ENCODE results near the gene ADAMTS5. TPM values are rescaled to one million over a fixed set of nuclear protein-coding genes. Genes with fewer than 3 reads are reported as not detected.

ADAMTS5 gene
- total and polyA plus RNA-seq, 9 of the 15 experiments (the other 6 are each of a cell fraction or from before 2014, with no cell fraction given), result not detected

DNA sequence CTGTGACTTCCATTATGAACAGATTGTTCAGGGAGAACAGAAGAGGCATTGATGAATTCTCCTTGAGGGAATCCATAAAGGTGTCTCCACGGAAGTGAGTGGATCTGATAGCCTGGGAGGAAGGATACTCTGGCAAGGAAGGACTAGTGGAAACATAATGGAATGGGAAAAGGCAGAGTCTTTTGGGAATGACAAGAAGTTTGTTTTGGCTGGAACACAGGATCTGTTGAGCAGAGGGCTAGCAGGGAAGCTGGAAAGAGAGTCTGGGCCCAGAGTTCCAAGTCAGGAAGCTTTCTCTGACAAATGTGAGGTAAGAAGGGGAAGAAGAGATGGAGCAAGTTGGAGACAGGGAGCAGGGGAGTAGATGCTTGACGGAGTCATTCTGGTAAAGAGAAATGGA, 8.1 kb downstream of the ADAMTS5 start:
- no peak overlapping the region for H3K4me3 ChIP-seq
- H3K9ac ChIP-seq (ENCODE audit: insufficient read depth in 1 of 2, low read depth in 2 of 2, low read length in 2 of 2), result no peak overlapping the region
- no peak overlapping the region for H2AFZ ChIP-seq (ENCODE audit: low read depth, low read length)
- TF ChIP-seq ZZZ3 (IDR thresholded peaks at IDR 0.05) (no peak), RB1 (IDR thresholded peaks at IDR 0.05; ENCODE audit: low read depth) (no peak), HSF4 (CRISPR knock-in tag; IDR thresholded peaks at IDR 0.05; ENCODE audit: borderline replicate concordance) (no peak), RNF2 (IDR thresholded peaks at IDR 0.05) (no peak)
- TF ChIP-seq, protein P1, sequence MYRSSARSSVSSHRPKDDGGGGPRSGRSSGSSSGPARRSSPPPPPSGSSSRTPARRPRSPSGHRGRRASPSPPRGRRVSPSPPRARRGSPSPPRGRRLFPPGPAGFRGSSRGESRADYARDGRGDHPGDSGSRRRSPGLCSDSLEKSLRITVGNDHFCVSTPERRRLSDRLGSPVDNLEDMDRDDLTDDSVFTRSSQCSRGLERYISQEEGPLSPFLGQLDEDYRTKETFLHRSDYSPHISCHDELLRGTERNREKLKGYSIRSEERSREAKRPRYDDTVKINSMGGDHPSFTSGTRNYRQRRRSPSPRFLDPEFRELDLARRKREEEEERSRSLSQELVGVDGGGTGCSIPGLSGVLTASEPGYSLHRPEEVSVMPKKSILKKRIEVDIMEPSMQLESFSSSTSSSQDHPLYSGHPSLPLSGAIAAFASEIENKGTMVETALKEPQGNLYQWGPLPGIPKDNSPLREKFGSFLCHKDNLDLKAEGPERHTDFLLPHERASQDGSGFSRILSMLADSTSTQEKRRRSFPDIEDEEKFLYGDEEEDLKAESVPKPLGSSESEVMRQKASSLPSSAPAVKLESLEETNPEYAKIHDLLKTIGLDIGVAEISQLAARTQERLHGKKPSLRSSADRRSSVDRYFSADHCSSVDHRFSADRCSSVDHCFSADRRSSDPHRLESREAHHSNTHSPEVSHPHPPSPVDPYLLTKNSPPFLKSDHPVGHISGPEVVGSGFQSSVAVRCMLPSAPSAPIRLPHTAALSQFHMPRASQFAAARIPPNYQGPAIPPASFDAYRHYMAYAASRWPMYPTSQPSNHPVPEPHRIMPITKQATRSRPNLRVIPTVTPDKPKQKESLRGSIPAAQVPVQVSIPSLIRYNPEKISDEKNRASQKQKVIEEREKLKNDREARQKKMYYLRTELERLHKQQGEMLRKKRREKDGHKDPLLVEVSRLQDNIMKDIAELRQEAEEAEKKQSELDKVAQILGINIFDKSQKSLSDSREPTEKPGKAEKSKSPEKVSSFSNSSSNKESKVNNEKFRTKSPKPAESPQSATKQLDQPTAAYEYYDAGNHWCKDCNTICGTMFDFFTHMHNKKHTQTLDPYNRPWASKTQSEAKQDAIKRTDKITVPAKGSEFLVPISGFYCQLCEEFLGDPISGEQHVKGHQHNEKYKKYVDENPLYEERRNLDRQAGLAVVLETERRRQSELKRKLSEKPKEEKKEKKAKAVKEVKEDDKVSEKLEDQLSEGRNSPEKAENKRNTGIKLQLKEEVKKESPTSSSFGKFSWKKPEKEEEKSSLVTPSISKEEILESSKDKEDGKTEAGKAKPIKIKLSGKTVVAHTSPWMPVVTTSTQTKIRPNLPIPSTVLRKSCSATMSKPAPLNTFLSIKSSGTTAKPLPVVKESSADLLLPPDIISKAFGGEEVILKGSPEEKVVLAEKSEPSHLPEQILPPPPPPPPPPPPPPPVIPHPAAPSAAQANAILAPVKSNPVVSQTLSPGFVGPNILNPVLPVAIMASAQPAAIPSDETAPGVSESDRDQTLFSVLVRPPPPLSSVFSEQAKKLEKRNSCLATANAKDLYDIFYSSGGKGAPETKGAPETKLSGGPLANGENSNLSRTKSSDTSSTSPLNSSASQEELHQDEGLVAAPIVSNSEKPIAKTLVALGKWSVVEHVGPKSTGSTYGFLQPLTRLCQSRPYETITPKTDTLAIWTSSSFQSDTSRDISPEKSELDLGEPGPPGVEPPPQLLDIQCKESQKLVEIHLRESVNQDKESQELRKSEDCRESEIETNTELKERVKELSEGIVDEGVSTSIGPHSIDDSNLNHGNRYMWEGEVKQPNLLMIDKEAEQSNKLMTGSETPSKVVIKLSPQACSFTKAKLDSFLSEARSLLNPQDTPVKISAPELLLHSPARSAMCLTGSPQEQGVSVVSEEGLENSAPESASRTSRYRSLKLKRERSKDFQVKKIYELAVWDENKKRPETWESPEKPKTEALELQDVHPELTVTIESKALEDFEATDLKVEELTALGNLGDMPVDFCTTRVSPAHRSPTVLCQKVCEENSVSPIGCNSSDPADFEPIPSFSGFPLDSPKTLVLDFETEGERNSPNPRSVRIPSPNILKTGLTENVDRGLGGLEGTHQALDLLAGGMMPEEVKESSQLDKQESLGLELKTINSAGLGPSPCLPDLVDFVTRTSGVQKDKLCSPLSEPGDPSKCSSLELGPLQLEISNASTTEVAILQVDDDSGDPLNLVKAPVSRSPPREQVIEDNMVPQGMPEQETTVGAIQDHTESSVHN (IDR thresholded peaks at IDR 0.05; ENCODE audit: borderline replicate concordance in 1 of 2, low read depth in 1 of 2), result no peak
- H3K36me3 ChIP-seq (ENCODE audit: control insufficient read depth, insufficient read depth, low read length), result no peaks in the 10 kb centered on the region
- BruUV-seq (replicated peaks), result no TSS peak
- no peaks in the 10 kb centered on the region for H3K9me1 ChIP-seq (ENCODE audit: control insufficient read depth, insufficient read depth, low read length)
- H3K79me2 ChIP-seq (ENCODE audit: control insufficient read depth, insufficient read depth, low read length), result no peaks in the 10 kb centered on the region
- ATAC-seq, result no peak
- H3K9me3 ChIP-seq (replicated peaks; ENCODE audit: control insufficient read depth, insufficient read depth, low read depth, low read length), result no peaks in the 10 kb centered on the region; the same call in 1 of the 2 replicates
- POLR2A ChIA-PET, result no interaction called here
- 0% methylated on average over 2 of the region's 2 CpGs for WGBS (ENCODE audit: insufficient coverage, low coverage, missing lambda C conversion rate)
- in situ Hi-C loops (cut with MboI), result no loop called here
- H3K27ac ChIP-seq (ENCODE audit: extremely low read depth, low read depth, low read length), result no peak overlapping the region
- no peak for FAIRE-seq
- CTCF ChIA-PET (ENCODE audit: low intra/inter-chr PET ratio), result no interaction called here
- no peaks in the 10 kb centered on the region for H3K27me3 ChIP-seq (ENCODE audit: control insufficient read depth in 2 of 2, insufficient read depth in 2 of 2, low read length in 2 of 2)
- no peaks in the 10 kb centered on the region for H4K20me1 ChIP-seq (replicated peaks; ENCODE audit: control insufficient read depth, insufficient read depth, low read length)
- no peak for DNase-seq (ENCODE audit: extremely low read depth in 1 of 4, low spot score in 3 of 4)
- intact Hi-C loops (cut with micrococcal nuclease), result no loop called here
- H3K4me1 ChIP-seq (replicated peaks in 1 of 2; ENCODE audit: control insufficient read depth in 2 of 2, insufficient read depth in 2 of 2, low read length in 2 of 2), result no peaks in the 10 kb centered on the region
- no peak overlapping the region for H3K4me2 ChIP-seq (ENCODE audit: insufficient read depth, low read length)

All from K562 (cell line).